NCI-H524 (cell line): ENCODE results near the gene TTC34.

Experiments
- DNase-seq, 2 experiments: peaks; one replicate each; lab custom pipeline; 2025; lab: John Stamatoyannopoulos, UW

TTC34 gene

GRCh38 chr1:2801535-2802291 is at the start of gene TTC34:
Gene TTC34 (minus strand): TSS chr1:2801693. CDS start chr1:2800827, 866 bp downstream.
- DNase-seq = peak in 1 of 2 experiments; percentile 35

- DNase-seq = no peak
Observed at GRCh38 chr1:2850502-2850901, 49.0 kb upstream of the TTC34 start.

- no peak for DNase-seq
Observed at GRCh38 chr1:2848006-2848670, 46.6 kb upstream of the TTC34 start.

- DNase-seq = no peak
Observed at GRCh38 chr1:2847086-2847985, 45.8 kb upstream of the TTC34 start.

GRCh38 chr1:2845869-2846268 is 44.4 kb upstream of the TTC34 start:
- no peak for DNase-seq

- DNase-seq = no peak
Observed at GRCh38 chr1:2840036-2840809, 38.7 kb upstream of the TTC34 start.

- no peak for DNase-seq
Observed at GRCh38 chr1:2837823-2838222, 36.3 kb upstream of the TTC34 start.

- no peak for DNase-seq
Observed at GRCh38 chr1:2837316-2837715, 35.8 kb upstream of the TTC34 start.

GRCh38 chr1:2836333-2836970 is 35.0 kb upstream of the TTC34 start:
- no peak for DNase-seq

- no peak for DNase-seq
Observed at GRCh38 chr1:2835650-2836159, 34.2 kb upstream of the TTC34 start.

GRCh38 chr1:2834741-2835564 is 33.5 kb upstream of the TTC34 start:
- no peak for DNase-seq

- DNase-seq = no peak
Observed at GRCh38 chr1:2834146-2834475, 32.6 kb upstream of the TTC34 start.

GRCh38 chr1:2833454-2834145 is 32.1 kb upstream of the TTC34 start:
- DNase-seq = no peak

GRCh38 chr1:2832506-2833453 is 31.3 kb upstream of the TTC34 start:
- no peak for DNase-seq

GRCh38 chr1:2831596-2832212 is 30.2 kb upstream of the TTC34 start:
- DNase-seq = no peak

GRCh38 chr1:2830761-2831425 is 29.4 kb upstream of the TTC34 start:
- no peak for DNase-seq

- no peak for DNase-seq
Observed at GRCh38 chr1:2829846-2830615, 28.5 kb upstream of the TTC34 start.
